Aorta (tissue), 5 donors: ENCODE results near the gene FRMD4A. TPM values are rescaled to one million over a fixed set of nuclear protein-coding genes. Genes with fewer than 3 reads are reported as not detected.

ENCODE experiments used
- ATAC-seq: fragments of 200-7000 bp; cut with Tn5 transposase; one replicate; pipeline ENCODE4 v1.9.1; 2022; ENCODE audit warnings: moderate library complexity; ENCODE audit not compliant: low FRiP score
- DNase-seq, 2 donors: peaks; one replicate each; pipeline ENCODE4 v3.0.0-alpha.2; 2020
- H3K27ac ChIP-seq, 2 donors: one replicate each; pipeline ENCODE4 v1.5.1; 2013; ENCODE audit warnings: low read length in 2 of 2, mild to moderate bottlenecking in 2 of 2, moderate library complexity in 2 of 2, control low read depth in 1 of 2, inconsistent platforms in 1 of 2, low read depth in 1 of 2
- H3K27me3 ChIP-seq, 2 donors: one replicate each; pipeline ENCODE4 v1.6.1; 2013; ENCODE audit warnings: control low read depth in 1 of 2, low read length in 1 of 2, mild to moderate bottlenecking in 1 of 2, moderate library complexity in 1 of 2; ENCODE audit not compliant: insufficient read depth in 2 of 2, control insufficient read depth in 1 of 2
- H3K36me3 ChIP-seq, 2 donors: one replicate each; pipeline ENCODE4 v1.6.1; 2013; ENCODE audit warnings: control low read depth in 1 of 2, low read length in 1 of 2, mild to moderate bottlenecking in 1 of 2; ENCODE audit not compliant: insufficient read depth in 2 of 2, control insufficient read depth in 1 of 2
- H3K4me1 ChIP-seq, 2 donors: one replicate each; pipeline ENCODE4 v1.6.1; 2013; ENCODE audit warnings: low read length in 2 of 2, control low read depth in 1 of 2, mild to moderate bottlenecking in 1 of 2, moderate library complexity in 1 of 2; ENCODE audit not compliant: insufficient read depth in 2 of 2, control insufficient read depth in 1 of 2
- H3K4me3 ChIP-seq, 2 donors: one replicate each; pipeline ENCODE4 v1.5.1; 2013; ENCODE audit warnings: low read length in 2 of 2, control low read depth in 1 of 2, mild to moderate bottlenecking in 1 of 2
- H3K9me3 ChIP-seq: one replicate; pipeline ENCODE4 v1.6.1; 2013; ENCODE audit warnings: mild to moderate bottlenecking, low read length; ENCODE audit not compliant: control insufficient read depth
- WGBS, 2 donors: extraction: QIAGEN DNeasy Blood & Tissue Kit; methylation state at CpG; one replicate each; pipeline ENCODE4 v1.1.7; 2013; 5-methylcytosine and 5-hydroxymethylcytosine counted together
- intact Hi-C, 2 donors: fragments of 100-400 bp; cut with DNase I; formaldehyde crosslinking; loops; one replicate each; pipeline versions ENCODE4 v1.14.2 to v1.15.0; 2022
- polyA plus RNA-seq, 2 donors: library from polyadenylated mRNA; stranded (reverse); fragments of 200-250 nt; gene quantifications; one replicate each; pipeline ENCODE4 v1.2.3, GENCODE V29; 2013
- total RNA-seq, 2 donors: library from RNA; stranded (reverse); fragmentation: NEBNext Ultra II Directional; extraction: Animal tissue kit (Norgen Biotek cat#: 25700); gene quantifications; one replicate each; pipeline ENCODE4 v1.2.1, GENCODE V29; 2021
- donor health status: healthy with polysubstance abuse.
- donor health status: Bipolar disorder and iron deficiency.
- donor health status: DM: no; HTN: no; CAD: no.
- donor health status: DM: no; HTN: no; CAD: no.
- donor health status: DM: yes; HTN: yes; CAD: no.

The FRMD4A gene
- total and polyA plus RNA-seq, 4 donors: 11.4 to 65.6 (median 39.7) TPM

GRCh38 chr10:13847201-13847631 lies 483.5 kb downstream of the FRMD4A start:
- 73 to 78% methylated on average over 8 of the region's 8 CpGs for WGBS, 2 donors

GRCh38 chr10:13845897-13846296 lies 484.8 kb downstream of the FRMD4A start:
- no peaks in the 10 kb centered on the region for H3K4me1 ChIP-seq
- no peak overlapping the region for H3K4me3 ChIP-seq
- ATAC-seq (no peak), DNase-seq (no peak)
- no peaks in the 10 kb centered on the region for H3K9me3 ChIP-seq
- H3K27ac ChIP-seq: no peak overlapping the region
- H3K36me3 ChIP-seq: no peaks in the 10 kb centered on the region
- intact Hi-C loops: no loop called here
- 71 to 79% methylated on average over 4 of the region's 4 CpGs for WGBS, 2 donors
- no peaks in the 10 kb centered on the region for H3K27me3 ChIP-seq

More at GRCh38 chr10:13847201-13847631, 483.5 kb downstream of the FRMD4A start:
- Histone ChIP-seq H3K36me3 (no peaks in the 10 kb centered on the region), H3K27ac (no peak overlapping the region), H3K27me3 (no peaks in the 10 kb centered on the region), H3K9me3 (no peaks in the 10 kb centered on the region), H3K4me1 (no peaks in the 10 kb centered on the region), H3K4me3 (no peak overlapping the region)
- ATAC-seq: no peak
- DNase-seq: no peak
- intact Hi-C loops: no loop called here

- H3K4me1 ChIP-seq: no peaks in the 10 kb centered on the region
- ATAC-seq: no peak
- no peak overlapping the region for H3K27ac ChIP-seq
- H3K27me3 ChIP-seq: no peaks in the 10 kb centered on the region
- DNase-seq: no peak
- intact Hi-C loops: no loop called here
- H3K4me3 ChIP-seq: no peak overlapping the region
- 62 to 65% methylated on average over 7 of the region's 7 CpGs for WGBS, 2 donors
- H3K9me3 ChIP-seq: no peaks in the 10 kb centered on the region
- no peaks in the 10 kb centered on the region for H3K36me3 ChIP-seq
Observed at GRCh38 chr10:13844651-13845050, 486.1 kb downstream of the FRMD4A start.

- H3K36me3 ChIP-seq: no peaks in the 10 kb centered on the region
- H3K9me3 ChIP-seq: no peaks in the 10 kb centered on the region
- H3K4me1 ChIP-seq: peaks cover 3 to 4% of the 10 kb centered on the region in 2 donors
- intact Hi-C loops: no loop called here
- DNase-seq: no peak
- no peak overlapping the region for H3K27ac ChIP-seq
- H3K27me3 ChIP-seq: no peaks in the 10 kb centered on the region
- no peak overlapping the region for H3K4me3 ChIP-seq
- WGBS, 2 donors: 47 to 56% methylated on average over 3 of the region's 3 CpGs
- ATAC-seq: no peak
Observed at GRCh38 chr10:13842117-13842516, 488.6 kb downstream of the FRMD4A start.

- DNase-seq (no peak), ATAC-seq (no peak)
- Histone ChIP-seq H3K27ac (peak overlapping the region in 1 of 2 donors; percentile 77), H3K4me1 (peaks cover 3 to 4% of the 10 kb centered on the region in 2 donors), H3K27me3 (no peaks in the 10 kb centered on the region), H3K36me3 (no peaks in the 10 kb centered on the region), H3K4me3 (no peak overlapping the region), H3K9me3 (no peaks in the 10 kb centered on the region)
- intact Hi-C loops: no loop called here
- WGBS, 2 donors: 74 to 77% methylated on average over 3 of the region's 3 CpGs
Observed at GRCh38 chr10:13840036-13840435, 490.7 kb downstream of the FRMD4A start.

- Histone ChIP-seq H3K4me3 (no peak overlapping the region), H3K4me1 (peaks cover 3 to 4% of the 10 kb centered on the region in 2 donors), H3K27ac (peak overlapping the region in 1 of 2 donors; percentile 77), H3K27me3 (no peaks in the 10 kb centered on the region), H3K9me3 (no peaks in the 10 kb centered on the region), H3K36me3 (no peaks in the 10 kb centered on the region)
- peak; percentile 72 to 85 for DNase-seq
- intact Hi-C loops: loop anchor here in 1 of 2 donors (5.0 kb wide), 1 partner anchor 53 kb away; no protein-coding TSS in a partner anchor
- peak; percentile 67 for ATAC-seq
- 16 to 23% methylated on average over 9 of the region's 9 CpGs for WGBS, 2 donors
Observed at GRCh38 chr10:13839430-13839990, 491.2 kb downstream of the FRMD4A start.

- no peak overlapping the region for H3K27ac ChIP-seq
- H3K9me3 ChIP-seq: no peaks in the 10 kb centered on the region
- H3K36me3 ChIP-seq: no peaks in the 10 kb centered on the region
- intact Hi-C loops: loop anchor here in 1 of 2 donors (5.0 kb wide), 1 partner anchor 53 kb away; no protein-coding TSS in a partner anchor
- no peaks in the 10 kb centered on the region for H3K27me3 ChIP-seq
- no peak overlapping the region for H3K4me3 ChIP-seq
- H3K4me1 ChIP-seq: peaks cover 3 to 4% of the 10 kb centered on the region in 2 donors
- DNase-seq (no peak), ATAC-seq (no peak)
Observed at GRCh38 chr10:13839030-13839429, 491.7 kb downstream of the FRMD4A start.

GRCh38 chr10:13837966-13838365 lies 492.8 kb downstream of the FRMD4A start:
- 82% methylated on average over 3 of the region's 3 CpGs for WGBS, 2 donors
- H3K4me1 ChIP-seq: peaks cover 3 to 4% of the 10 kb centered on the region in 2 donors
- peak overlapping the region in 1 of 2 donors; percentile 21 for H3K27ac ChIP-seq

More at GRCh38 chr10:13837966-13838365, 492.8 kb downstream of the FRMD4A start:
- no peaks in the 10 kb centered on the region for H3K36me3 ChIP-seq
- ATAC-seq (no peak), DNase-seq (no peak)
- no peak overlapping the region for H3K4me3 ChIP-seq
- no peaks in the 10 kb centered on the region for H3K27me3 ChIP-seq
- intact Hi-C loops: loop anchor here in 1 of 2 donors (5.0 kb wide), 1 partner anchor 54 kb away; no protein-coding TSS in a partner anchor
- H3K9me3 ChIP-seq: no peaks in the 10 kb centered on the region
